HG03280 (cell line): Measurements from ENCODE around the gene AMH.

Experiments
- ATAC-seq: cut with Tn5 transposase; IDR thresholded peaks from one replicate; pipeline ENCODE4 v1.9.1; 2021; ENCODE audit warnings: mild to moderate bottlenecking, moderate library complexity; ENCODE audit not compliant: unreplicated experiment

Gene AMH

DNA sequence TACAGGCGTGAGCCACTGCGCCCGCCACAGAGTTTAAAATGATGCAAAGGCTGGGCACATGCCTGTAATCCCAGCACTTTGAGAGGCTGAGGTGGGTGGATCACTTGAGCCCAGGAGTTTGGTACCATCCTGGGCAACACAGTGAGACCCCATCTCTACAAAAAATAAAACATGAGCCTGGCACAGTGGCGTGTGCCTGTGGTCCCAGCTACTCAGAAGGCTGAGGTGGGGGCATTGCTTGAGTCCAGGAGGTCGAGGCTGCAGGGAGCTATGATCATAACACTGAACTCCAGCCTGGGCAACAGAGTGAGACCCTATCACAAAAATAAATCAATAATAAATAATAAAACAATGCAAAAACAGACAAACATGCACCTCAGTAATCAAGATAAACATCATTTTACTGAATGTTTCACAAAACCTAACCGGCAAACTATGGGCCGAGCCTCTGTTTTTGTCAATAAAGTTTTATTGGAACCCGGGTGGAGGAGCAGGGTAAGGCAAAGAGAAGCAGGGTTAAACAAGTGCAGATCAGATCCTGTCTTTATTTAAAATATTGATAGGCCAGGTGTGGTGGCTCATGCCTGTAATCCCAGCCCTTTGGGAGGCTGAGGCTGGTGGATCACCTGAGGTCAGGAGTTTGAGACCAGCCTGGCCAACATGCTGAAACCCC, 34.8 kb downstream of the AMH start:
- no peak for ATAC-seq

DNA sequence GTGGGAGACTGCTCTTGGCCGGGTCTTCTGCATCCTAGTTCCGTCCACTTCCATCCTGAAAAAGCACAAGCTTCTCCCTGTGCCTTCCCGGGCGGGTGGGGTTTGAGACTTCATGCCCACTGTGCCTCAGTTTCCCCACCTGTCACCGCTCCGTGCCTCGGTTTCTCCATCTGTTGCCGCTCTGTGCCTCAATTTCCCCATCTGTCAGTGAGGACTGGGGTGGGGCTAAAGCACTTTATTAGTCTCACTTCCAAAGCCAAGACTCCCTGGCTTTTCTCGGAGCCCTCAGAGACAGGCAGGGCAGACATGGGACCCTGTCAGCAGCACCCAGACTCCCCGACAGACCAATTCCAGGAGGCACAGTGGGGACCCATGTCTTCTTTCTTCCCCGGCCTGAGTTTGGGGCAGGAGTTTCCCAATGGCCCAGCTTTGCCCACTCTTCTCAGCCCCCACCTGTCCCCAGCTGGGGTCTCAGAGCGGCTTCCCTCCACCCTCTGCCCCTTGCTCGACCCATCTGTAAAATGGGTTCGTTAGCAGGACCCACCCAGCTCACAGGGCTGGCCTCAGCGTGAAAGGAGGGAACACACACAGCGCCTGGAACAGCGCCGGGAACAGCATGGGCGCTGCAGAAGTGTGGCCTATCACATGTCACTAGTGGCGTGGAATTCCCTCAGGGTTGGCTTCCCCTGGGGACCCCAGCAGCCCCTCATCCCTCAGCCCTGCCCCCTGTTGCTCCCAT, 37.4 kb downstream of the AMH start:
- no peak for ATAC-seq

DNA sequence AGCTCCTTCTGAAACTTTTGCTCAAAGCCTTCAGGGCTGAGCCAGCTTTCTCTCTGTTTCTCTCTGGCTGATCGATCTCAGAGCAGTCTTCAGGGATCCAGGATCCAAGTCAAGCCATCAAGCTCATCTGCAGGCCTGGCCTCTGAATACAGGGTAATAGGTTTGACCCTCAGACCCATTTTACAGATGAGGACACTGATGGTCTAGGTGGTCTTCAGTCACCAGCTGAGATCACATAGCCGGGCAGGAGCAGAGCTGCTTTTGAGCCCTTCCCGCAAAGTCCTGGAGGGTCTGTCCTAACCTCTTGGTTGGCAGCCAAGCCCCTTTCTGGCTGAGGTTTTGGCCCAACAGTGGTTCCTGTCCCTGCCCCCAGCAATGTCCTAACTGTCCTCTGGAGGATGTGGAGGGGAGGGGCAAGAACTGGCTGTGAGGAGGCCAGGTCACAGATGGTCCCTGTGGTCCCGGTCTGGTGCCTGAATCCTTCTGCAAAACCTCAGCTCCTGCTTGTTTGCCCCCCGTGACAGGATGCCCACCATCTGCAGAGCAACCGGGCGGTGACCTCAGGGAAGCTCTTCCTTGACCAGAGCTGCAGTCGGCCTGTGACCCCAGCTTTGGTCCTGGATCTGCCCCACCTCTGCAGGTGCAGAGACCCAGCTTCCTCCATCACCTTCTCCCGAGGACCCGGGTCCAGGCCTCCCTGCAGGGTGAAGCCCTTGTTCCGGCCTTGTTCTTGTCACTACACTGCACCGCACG, 38.6 kb downstream of the AMH start:
- no peak for ATAC-seq

DNA sequence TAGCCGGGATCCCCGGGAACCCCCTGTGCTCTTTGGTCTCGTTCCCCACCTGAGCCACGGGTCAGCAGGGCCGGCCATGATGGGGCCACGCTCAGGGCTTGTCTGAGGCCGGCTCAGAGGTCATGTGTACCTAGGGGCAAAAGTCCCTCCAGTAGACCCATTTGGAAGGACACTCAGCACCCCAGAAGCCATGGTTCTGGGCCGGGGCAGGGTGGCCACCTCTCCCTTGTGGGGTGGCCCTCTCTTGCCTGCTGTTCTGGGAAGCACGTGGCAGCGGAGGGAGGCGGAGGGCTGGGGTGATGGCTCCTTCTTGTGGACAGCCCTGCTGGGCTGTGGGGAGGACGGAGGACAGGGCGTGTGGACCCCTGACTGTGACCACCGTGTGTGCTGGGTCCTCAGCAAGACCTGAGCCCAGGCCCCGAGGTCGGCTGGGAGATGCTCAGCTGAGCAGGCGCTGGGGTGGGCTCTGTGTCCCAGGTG, 39.3 kb downstream of the AMH start:
- ATAC-seq = no peak

DNA sequence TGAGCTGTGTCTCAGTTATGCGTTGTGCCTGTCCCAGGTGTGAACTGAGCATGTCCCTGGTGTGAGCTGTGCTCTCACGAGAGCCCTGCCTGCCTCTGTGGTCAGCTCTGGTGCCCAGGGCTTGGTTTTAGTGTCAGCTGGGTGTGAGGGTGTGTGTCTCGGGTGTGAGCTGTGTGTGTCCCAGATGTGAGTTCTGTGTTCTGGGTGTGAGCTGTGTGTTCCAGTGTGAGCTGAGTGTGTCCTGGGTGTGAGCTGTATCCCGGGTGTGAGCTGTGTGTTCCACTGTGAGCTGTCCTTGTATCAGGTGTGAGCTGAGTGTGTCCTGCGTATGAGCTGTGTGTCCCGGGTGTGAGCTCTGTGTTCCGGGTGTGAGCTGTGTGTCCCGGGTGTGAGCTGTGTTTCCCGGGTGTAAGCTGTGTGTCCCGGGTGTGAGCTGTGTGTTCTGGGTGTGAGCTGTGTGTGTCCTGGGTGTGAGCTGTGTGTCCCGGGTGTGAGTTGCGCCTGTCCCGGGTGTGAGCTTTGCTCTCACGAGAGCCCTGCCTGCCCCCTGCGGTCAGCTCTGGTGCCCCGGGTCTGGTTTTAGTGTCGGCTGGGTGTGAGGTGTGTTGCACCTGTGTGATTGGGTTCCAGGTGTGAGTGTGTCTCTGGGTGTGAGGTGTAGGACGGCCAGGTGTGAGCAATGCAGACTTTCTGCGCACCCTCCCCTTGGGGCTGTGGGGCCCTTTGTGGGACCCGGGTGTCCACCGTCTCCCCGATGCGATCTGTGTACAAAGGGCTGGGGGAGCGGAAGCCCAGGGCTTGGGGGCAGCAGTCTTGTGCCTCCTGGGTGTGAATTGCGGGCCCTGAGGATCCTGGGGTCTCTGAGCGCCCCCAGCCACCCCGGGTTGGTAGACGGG, 39.9 kb downstream of the AMH start:
- no peak for ATAC-seq

DNA sequence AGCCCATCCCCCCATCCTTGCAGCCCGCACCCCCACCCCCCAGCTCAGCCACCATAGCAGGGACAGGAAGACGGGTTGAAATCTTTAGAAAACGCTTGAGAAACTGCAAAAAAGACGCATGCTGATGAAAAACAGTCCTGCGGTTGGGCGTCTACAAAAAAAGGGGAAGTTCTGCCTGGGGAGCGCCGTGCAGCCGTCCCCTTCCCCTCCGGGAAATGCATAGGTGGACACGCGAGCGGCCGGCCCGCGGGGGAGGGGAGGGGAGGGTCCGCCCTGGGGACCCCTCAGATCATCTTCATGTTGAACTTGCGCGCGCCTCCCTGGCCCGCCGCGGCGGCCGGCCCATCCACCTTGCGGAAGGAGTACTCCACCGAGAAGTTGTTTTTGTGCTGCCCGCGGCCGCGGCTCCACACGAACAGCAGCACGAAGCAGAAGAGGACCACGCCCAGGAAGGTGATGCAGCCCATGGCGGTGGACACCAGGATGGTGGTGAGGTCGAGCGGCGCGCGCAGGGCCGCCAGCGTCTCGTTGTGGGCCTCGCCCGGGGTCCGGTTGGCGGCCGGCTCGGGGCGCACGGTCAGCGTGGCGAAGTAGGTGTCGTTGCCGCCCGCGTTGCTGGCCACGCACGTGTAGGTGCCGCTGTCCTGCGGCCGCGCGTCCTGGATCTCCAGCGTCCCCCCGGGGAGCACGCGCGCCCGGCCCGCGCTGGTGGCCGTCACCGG, 40.8 kb downstream of the AMH start:
- ATAC-seq = no peak

DNA sequence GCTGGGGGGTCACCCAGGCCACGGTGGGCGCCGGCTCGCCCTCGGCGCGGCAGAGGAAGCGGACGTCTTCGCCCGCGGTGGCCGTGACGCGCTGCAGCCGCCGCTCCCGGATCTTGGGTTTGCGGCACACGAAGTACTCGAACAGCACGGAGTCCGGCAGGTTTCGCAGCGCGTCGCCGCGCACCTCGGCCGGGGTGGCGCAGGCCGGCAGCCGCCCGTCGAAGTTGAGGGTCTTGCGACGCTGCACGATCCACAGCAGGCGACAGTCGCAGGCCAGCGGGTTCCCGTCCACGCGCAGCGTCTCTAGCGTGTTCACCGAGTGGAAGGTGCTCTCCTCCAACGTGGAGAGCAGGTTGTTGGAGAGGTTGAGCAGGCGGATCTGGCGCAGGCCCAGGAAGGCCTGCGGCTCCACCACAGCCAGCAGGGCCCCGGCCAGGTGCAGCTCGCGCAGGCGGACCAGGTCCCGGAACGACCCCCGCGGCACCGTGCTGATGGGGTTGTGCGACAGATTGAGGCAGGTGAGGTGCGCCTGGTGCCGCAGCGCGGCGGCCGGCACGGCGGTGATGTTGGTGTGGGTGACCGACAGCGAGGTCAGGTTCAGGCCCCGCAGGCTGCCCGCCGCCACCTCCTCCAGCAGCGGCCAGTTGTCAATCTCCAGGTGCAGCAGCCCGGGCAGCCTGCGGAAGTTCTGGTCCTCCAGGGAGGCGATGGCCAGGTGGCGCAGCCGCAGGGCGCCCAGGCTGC, 41.5 kb downstream of the AMH start:
- no peak for ATAC-seq

DNA sequence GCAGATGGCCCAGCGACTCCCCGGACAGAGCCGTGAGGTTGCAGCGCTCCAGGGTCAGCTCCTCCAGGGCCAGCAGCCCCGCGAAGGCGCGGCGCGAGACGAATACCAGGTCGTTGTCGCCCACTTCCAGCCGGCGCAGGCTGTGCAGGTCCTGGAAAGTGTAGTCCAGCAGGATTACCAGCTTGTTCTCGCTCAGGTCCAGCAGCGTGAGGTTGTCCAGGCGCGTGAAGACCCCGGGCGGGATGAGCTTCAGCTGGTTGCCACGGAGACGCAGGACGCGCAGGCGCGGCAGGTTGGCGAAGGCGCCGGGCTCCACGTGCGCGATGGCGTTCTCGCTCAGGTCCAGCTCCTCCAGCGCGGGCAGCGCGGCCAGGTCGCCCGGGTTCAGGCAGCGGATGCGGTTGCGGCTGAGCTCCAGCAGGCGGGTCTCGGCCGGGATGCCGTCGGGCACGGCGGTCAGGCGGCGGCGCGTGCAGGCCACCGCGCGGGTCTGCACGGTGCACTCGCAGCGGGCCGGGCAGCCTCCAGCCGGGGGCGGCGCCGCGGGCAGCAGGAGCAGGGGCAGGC, 42.1 kb downstream of the AMH start:
- ATAC-seq = no peak

DNA sequence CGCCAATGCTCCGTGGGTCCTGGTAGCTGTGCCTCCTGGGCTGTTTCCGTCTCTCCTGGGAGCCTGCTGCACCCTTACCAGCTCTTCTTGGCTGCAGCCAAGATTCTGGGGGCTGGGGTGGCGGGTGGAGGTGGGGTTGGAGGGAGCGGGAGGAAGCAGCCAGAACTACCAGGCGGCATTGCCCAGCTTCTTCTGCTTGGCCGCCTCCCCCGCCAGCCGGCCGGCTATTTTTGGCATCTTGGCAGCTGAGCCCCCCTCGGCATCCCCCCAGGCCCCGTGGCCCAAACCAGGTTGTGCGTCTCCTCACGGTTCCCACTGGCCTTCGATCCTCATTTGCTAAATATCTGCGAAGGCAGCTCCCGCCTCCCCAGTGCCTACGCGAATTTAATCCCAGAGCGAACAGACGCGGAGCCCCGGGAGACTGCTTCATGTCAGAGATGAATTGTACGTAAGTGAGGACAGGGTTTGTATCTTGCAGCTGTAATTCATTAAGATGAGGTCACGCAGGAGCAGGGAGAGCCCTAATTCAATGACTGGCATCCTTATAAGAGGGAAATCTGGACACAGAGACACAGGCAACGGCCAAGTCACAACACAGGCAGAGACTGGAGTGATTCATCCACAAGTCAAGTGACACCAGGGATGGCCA, 45.7 kb downstream of the AMH start:
- no peak for ATAC-seq

DNA sequence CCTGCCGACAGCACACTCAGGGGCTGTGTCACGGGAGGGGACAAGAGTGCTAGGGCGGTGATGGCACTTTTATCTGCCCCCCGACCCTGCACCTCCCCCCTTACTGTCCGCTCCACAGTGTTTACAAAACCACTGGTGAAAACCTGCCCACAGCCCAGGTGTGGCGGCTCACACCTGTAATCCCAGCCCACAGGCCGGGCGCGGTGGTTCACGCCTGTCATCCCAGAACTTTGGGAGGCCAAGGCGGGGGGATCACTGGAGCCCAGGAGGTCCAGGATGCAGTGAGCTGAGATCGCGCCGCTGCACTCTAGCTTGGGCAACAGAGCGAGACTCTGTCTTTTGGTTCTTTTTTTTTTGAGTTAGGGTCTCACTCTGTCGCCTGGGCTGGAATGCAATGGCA, 47.0 kb downstream of the AMH start:
- ATAC-seq = no peak

DNA sequence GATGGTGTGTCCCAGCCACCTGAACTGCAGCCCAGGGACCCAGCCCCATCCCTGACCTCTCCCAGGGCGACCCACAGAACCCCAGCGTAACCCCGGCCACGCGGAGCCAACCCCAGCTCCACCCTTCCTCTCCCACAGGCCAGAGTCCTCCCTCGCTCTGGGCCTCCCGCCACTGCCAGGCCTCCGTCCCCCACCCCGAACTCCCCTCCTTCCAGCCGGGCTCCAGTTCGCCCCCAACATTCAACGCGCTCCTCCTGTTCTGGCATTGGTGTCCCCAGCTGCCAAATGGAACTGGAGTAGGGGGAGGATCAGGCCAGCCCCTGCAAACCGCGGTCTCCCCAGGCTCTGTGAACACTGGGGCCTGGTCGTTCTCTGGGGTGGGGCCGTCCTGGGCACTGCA, 51.4 kb downstream of the AMH start:
- ATAC-seq = no peak
